Colonic mucosa (tissue), 4 donors: Measurements from ENCODE around the gene KCNH2. TPM values are rescaled to one million over a fixed set of nuclear protein-coding genes. Genes with fewer than 3 reads are reported as not detected.

Experiments
- DNase-seq: peaks from one replicate; pipeline ENCODE4 v3.0.0-alpha.2; 2020
- H3K27ac ChIP-seq: fragments of 200-600 bp; one replicate; pipeline ENCODE4 v1.8.0; 2021
- H3K27me3 ChIP-seq: fragments of 200-600 bp; one replicate; pipeline ENCODE4 v1.8.0; 2021
- H3K36me3 ChIP-seq: fragments of 200-600 bp; one replicate; pipeline ENCODE4 v1.8.0; 2021
- H3K4me1 ChIP-seq: fragments of 200-600 bp; one replicate; pipeline ENCODE4 v1.8.0; 2021; ENCODE audit warnings: mild to moderate bottlenecking
- H3K4me3 ChIP-seq: fragments of 200-600 bp; one replicate; pipeline ENCODE4 v1.8.0; 2021
- H3K9ac ChIP-seq, 2 donors: one replicate each; pipeline ENCODE4 v1.7.0; 2013; ENCODE audit warnings: control low read depth in 2 of 2, low read depth in 2 of 2, low read length in 2 of 2
- H3K9me3 ChIP-seq: fragments of 200-600 bp; one replicate; pipeline ENCODE4 v1.8.0; 2021
- intact Hi-C: fragments of 100-400 bp; cut with DNase I; formaldehyde crosslinking; loops from one replicate; pipeline ENCODE4 v1.14.1; 2022
- total RNA-seq, 2 donors: library from RNA; stranded (reverse); fragmentation: NEBNext Ultra II Directional in 1 of 2; extraction: Animal tissue kit (Norgen Biotek cat#: 25700) in 1 of 2; gene quantifications; one replicate each; pipeline ENCODE4 v1.2.1, GENCODE V29; 2021
- TF ChIP-seq, protein P1 (sequence below): fragments of 200-600 bp; IDR thresholded peaks from one replicate; pipeline ENCODE4 v1.8.0; 2022; ENCODE audit warnings: antibody characterized with exemption, mild to moderate bottlenecking
- donor health status: healthy.
- donor health status: DM: no; HTN: no; CAD: no.
- donor health status: DM: no; HTN: no; CAD: no.

The KCNH2 gene
- total RNA-seq, 2 donors from 2014 or later: 3.3 to 8.8 TPM

DNA sequence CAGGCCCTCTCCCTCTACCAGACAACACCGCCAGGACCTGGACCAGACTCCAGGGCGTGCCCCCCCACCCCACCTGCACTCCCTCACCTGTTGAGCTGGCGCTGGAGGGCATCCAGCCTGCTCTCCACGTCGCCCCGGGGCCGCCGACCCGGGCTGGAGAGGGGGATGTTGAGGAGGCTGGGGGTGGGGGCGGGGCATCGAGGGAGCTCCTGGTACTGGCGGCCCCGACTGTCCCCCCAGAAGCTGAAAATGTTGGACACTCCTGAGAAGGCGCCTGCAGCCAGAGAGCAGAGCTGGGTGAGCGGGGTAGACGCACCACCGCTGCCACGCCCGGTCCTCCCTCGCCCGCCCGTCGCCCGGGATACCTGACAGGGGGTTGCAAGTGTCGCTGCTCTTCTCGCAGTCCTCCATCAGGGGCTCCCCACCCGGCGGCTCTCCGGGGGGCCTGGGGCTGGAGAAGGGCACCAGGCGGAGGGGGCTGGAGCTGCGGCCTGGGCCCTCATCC, 30.8 kb downstream of the KCNH2 start:
- Histone ChIP-seq H3K36me3 (no peaks in the 10 kb centered on the region), H3K9me3 (no peaks in the 10 kb centered on the region), H3K4me3 (no peak overlapping the region), H3K9ac (no peak overlapping the region), H3K27me3 (peaks cover 8% of the 10 kb centered on the region), H3K27ac (no peak overlapping the region), H3K4me1 (no peaks in the 10 kb centered on the region)
- no peak for DNase-seq
- intact Hi-C loops: no loop called here
- TF ChIP-seq, protein P1, sequence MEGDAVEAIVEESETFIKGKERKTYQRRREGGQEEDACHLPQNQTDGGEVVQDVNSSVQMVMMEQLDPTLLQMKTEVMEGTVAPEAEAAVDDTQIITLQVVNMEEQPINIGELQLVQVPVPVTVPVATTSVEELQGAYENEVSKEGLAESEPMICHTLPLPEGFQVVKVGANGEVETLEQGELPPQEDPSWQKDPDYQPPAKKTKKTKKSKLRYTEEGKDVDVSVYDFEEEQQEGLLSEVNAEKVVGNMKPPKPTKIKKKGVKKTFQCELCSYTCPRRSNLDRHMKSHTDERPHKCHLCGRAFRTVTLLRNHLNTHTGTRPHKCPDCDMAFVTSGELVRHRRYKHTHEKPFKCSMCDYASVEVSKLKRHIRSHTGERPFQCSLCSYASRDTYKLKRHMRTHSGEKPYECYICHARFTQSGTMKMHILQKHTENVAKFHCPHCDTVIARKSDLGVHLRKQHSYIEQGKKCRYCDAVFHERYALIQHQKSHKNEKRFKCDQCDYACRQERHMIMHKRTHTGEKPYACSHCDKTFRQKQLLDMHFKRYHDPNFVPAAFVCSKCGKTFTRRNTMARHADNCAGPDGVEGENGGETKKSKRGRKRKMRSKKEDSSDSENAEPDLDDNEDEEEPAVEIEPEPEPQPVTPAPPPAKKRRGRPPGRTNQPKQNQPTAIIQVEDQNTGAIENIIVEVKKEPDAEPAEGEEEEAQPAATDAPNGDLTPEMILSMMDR: no peak

DNA sequence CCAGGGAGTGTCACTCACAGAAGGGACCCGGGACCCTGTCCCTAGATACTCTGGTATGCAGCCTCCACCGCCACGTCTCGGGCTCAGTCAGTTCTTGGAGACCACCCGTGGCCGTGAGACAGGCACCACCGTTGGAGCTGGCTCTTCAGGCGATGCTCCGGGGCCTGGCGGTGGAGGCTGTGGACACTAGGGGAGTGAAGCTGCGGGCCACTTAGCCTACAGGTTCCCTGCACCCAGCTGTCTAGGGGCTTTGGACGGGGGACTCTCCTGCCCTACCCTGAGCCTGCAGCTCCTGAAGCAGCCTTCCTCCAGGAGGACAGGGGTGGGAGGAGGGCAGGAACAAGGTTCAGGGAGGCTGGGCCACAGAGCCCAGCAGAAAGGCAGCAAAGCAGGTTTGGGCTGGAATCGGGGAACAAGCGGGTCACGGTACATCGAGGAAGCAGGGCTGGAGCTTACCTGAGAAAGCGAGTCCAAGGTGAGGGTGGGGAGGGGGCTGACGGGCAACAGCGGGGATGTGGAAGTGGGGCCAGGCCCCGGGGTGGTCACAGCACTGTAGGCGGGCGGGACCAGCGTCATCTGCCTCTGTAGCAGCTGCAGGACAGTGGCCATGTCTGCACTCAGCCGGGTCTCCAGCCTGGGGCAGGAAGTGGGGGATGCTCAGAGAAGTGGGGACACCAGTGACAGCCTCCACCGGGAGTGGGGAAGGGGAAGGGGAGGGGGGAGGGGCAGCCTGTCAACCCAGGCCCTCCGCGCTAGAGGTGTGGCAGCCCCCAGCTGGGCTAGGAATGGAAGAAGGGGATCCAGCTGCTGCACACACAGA, 31.5 kb downstream of the KCNH2 start:
- Histone ChIP-seq H3K27me3 (peaks cover 8% of the 10 kb centered on the region), H3K9ac (no peak overlapping the region), H3K36me3 (no peaks in the 10 kb centered on the region), H3K27ac (no peak overlapping the region), H3K9me3 (no peaks in the 10 kb centered on the region), H3K4me1 (no peaks in the 10 kb centered on the region), H3K4me3 (no peak overlapping the region)
- TF ChIP-seq, protein P1: no peak
- no peak for DNase-seq
- intact Hi-C loops: no loop called here

DNA sequence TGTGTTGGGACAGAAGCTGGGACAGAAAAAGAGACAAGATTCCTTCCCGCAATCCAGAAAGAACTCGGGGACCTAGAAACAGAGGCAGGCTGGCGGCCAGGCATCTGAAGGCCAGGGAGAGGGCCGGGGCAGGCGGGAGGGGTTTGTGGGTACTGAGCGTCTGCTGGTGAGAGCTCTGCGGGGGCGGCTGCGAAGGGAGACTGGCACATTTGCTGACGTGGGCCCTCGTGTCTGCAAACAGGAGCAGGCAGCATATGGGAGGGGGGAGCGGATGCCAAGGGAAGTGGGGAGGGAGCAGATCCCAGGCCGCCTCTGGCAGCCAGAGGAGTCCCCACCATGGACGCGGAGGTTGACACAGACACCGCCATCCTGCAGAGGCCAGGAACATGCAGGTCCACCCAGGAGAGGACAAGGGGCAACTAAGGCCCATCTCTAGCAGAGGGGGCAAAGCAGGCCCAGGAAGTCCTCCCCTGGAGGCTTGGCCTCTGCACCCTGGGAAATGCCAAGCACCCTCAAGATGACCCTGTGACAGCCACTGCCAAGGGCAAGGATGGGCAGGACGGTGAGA, 32.2 kb downstream of the KCNH2 start:
- Histone ChIP-seq H3K36me3 (no peaks in the 10 kb centered on the region), H3K9me3 (no peaks in the 10 kb centered on the region), H3K4me3 (no peak overlapping the region), H3K9ac (no peak overlapping the region), H3K27me3 (peaks cover 8% of the 10 kb centered on the region), H3K4me1 (no peaks in the 10 kb centered on the region), H3K27ac (no peak overlapping the region)
- no peak for DNase-seq
- intact Hi-C loops: no loop called here
- TF ChIP-seq, protein P1: no peak

DNA sequence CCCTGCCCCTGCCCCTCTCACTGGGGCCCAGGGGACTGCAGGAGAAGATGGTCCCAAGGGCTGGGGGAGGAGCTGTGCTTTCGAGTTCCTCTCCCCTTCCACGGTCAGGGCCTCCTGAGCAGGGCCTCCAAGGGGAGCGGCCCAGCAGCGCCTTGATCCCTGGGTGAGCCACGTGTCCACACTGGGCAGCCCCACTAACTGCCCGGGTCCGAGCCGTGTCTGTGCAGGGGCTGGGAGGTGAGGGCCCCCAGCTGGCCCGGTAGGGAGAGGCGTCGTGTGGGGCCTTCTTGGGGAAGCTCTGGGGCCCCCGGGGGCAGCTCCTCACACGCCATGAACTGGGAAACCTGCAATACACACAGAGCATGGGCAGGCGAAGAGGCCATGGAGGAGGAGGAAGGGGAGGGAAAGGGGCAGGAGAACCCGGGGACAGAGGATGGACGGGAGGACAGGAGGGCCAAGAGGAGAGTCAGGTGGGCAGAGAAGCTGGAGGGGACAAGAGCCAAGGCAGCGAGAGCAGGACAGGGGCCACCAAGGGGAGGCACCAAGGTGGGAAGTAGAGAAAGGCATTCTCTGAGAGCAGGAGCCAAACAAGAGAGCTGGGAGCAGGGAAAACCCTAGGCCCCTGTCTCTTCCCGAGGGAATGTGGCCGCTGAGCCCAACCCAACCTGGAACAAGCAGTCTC, 32.8 kb downstream of the KCNH2 start:
- TF ChIP-seq, protein P1: no peak
- Histone ChIP-seq H3K9ac (no peak overlapping the region), H3K27me3 (peaks cover 8% of the 10 kb centered on the region), H3K4me1 (no peaks in the 10 kb centered on the region), H3K27ac (no peak overlapping the region), H3K4me3 (no peak overlapping the region), H3K36me3 (no peaks in the 10 kb centered on the region), H3K9me3 (no peaks in the 10 kb centered on the region)
- no peak for DNase-seq
- intact Hi-C loops: no loop called here

DNA sequence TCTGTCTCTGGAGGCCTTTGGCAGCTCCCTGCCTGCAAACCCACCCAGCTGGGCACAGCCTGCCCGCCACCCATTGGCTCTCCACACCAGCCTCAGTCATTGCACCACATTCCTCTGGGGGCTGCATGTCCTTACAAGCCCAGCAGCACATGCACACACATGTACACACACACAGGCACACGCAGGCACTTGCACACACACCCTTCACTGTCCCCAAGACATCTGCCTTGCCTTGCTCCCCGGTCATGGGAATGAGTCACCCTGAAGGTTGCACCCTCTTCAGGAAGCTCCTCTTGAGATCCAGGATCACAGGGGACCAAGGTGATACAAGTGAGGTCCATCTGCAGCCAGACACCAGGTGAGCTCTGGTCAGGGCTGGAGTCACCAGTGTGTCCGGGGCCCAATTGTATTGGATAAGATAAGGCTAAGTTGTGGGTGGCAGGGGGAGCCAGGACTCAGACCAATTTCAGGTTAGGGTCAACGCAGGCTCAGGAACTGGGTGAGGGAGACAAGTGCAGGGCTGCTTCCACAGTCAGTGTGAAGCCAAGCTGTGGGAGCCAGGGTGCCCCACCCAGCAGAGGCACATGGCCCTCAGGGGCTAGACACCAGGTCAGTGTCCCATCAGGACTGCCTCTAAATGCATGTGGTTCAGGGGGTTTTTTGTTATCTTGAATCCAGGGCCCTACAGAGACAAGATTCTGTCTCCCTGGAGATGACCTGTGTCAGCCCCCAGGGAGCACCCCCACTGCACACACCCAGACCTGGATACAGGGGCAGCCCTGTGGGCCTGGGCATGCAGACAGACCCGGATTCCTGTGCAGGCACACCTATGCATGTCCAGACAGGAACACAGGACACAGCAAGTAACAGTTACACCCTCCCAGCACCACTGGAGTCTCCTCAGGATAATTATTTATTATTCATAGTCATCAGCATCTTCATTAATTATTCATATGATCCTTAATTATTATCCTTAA, 33.8 kb downstream of the KCNH2 start:
- no peak overlapping the region for H3K9ac ChIP-seq
- H3K9me3 ChIP-seq: no peaks in the 10 kb centered on the region
- H3K4me3 ChIP-seq: no peak overlapping the region
- no peak for DNase-seq
- TF ChIP-seq, protein P1: no peak
- intact Hi-C loops: no loop called here
- no peaks in the 10 kb centered on the region for H3K4me1 ChIP-seq
- no peak overlapping the region for H3K27ac ChIP-seq
- peaks cover 8% of the 10 kb centered on the region for H3K27me3 ChIP-seq
- H3K36me3 ChIP-seq: no peaks in the 10 kb centered on the region
